ENCODE results near the gene MMP24. TPM values are rescaled to one million over a fixed set of nuclear protein-coding genes. Genes with fewer than 3 reads are reported as not detected.

Gene MMP24
- total and polyA plus RNA-seq, 4 donors, result 0.20 to 1.2 (median 0.57) TPM

GRCh38 chr20:35325401-35325800 lies 98.9 kb downstream of the MMP24 start:
- DNase-seq (no peak), ATAC-seq (ENCODE audit: low FRiP score) (no peak)
- WGBS, 2 donors, result 88 to 90% methylated on average over 6 of the region's 6 CpGs
- H3K27ac ChIP-seq (ENCODE audit: low read depth in 1 of 2, low read length in 2 of 2), result no peak overlapping the region
- no peaks in the 10 kb centered on the region for H3K9me3 ChIP-seq (ENCODE audit: control insufficient read depth, low read length)
- intact Hi-C loops (cut with DNase I), result no loop called here
- no peaks in the 10 kb centered on the region for H3K36me3 ChIP-seq (ENCODE audit: control insufficient read depth in 1 of 2, insufficient read depth in 2 of 2, low read length in 1 of 2)
- H3K4me3 ChIP-seq (ENCODE audit: low read length in 2 of 2), result no peak overlapping the region
- H3K4me1 ChIP-seq (ENCODE audit: control insufficient read depth in 1 of 2, insufficient read depth in 2 of 2, low read length in 2 of 2), result no peaks in the 10 kb centered on the region
- no peaks in the 10 kb centered on the region for H3K27me3 ChIP-seq (ENCODE audit: control insufficient read depth in 1 of 2, insufficient read depth in 2 of 2, low read length in 1 of 2)

- Histone ChIP-seq H3K27me3 (ENCODE audit: control insufficient read depth in 1 of 2, insufficient read depth in 2 of 2, low read length in 1 of 2) (no peaks in the 10 kb centered on the region), H3K4me3 (ENCODE audit: low read length in 2 of 2) (no peak overlapping the region), H3K4me1 (ENCODE audit: control insufficient read depth in 1 of 2, insufficient read depth in 2 of 2, low read length in 2 of 2) (no peaks in the 10 kb centered on the region), H3K36me3 (ENCODE audit: control insufficient read depth in 1 of 2, insufficient read depth in 2 of 2, low read length in 1 of 2) (no peaks in the 10 kb centered on the region), H3K9me3 (ENCODE audit: control insufficient read depth, low read length) (no peaks in the 10 kb centered on the region), H3K27ac (ENCODE audit: low read depth in 1 of 2, low read length in 2 of 2) (no peak overlapping the region)
- DNase-seq, result no peak
- intact Hi-C loops (cut with DNase I), result no loop called here
- no peak for ATAC-seq (ENCODE audit: low FRiP score)
- 81 to 83% methylated on average over 11 of the region's 11 CpGs for whole genome bisulfite sequencing, 2 donors
Observed at GRCh38 chr20:35326021-35326739, 99.7 kb downstream of the MMP24 start.

Other genes with a start within 250 kb of the MMP24 start
- gene TRPC4AP, start 133.9 kb upstream of the MMP24 start, total RNA-seq, result 10 to 100 TPM; 53.4 to 58.3 TPM
- 10 to 100 TPM; 18.8 to 56.2 TPM for gene TRPC4AP, start 133.9 kb upstream of the MMP24 start, polyA plus RNA-seq
- 10 to 100 TPM; 21.6 to 23.4 TPM for gene EDEM2, start 79.4 kb upstream of the MMP24 start, total RNA-seq
- gene EDEM2, start 79.4 kb upstream of the MMP24 start, polyA plus RNA-seq, result 10 to 100 TPM; 11.0 to 32.1 TPM
- 100 to 1,000 TPM in 1 of 2 donors, 10 to 100 TPM in 1; 75.9 to 128 TPM for gene PROCR, start 54.6 kb upstream of the MMP24 start, total RNA-seq
- 10 to 100 TPM; 45.0 to 80.5 TPM for gene PROCR, start 54.6 kb upstream of the MMP24 start, polyA plus RNA-seq
- 10 to 100 TPM; 58.6 to 79.2 TPM for gene MMP24OS, start 51.4 kb downstream of the MMP24 start, total RNA-seq
- gene MMP24OS, start 51.4 kb downstream of the MMP24 start, polyA plus RNA-seq, result 10 to 100 TPM; 50.8 to 61.4 TPM
- 10 to 100 TPM; 61.0 to 77.7 TPM for gene EIF6, start 58.1 kb downstream of the MMP24 start, total RNA-seq
- gene EIF6, start 58.1 kb downstream of the MMP24 start, polyA plus RNA-seq, result 100 to 1,000 TPM in 1 of 2 donors, 10 to 100 TPM in 1; 78.1 to 147 TPM
- not detected for gene FAM83C, start 65.7 kb downstream of the MMP24 start, total RNA-seq
- not detected for gene FAM83C, start 65.7 kb downstream of the MMP24 start, polyA plus RNA-seq
- 10 to 100 TPM; 38.6 to 42.9 TPM for gene UQCC1, start 185.3 kb downstream of the MMP24 start, total RNA-seq
- 10 to 100 TPM; 10.8 to 26.8 TPM for gene UQCC1, start 185.3 kb downstream of the MMP24 start, polyA plus RNA-seq
- under 1 TPM; 0.42 to 0.57 TPM for gene GDF5, start 211.5 kb downstream of the MMP24 start, total RNA-seq
- gene GDF5, start 211.5 kb downstream of the MMP24 start, polyA plus RNA-seq, result under 1 TPM in 1 of 2 donors, not detected in 1; 0.41 TPM
- gene CEP250, start 228.9 kb downstream of the MMP24 start, total RNA-seq, result 10 to 100 TPM; 21.9 to 32.5 TPM
- gene CEP250, start 228.9 kb downstream of the MMP24 start, polyA plus RNA-seq, result 10 to 100 TPM; 16.2 to 17.9 TPM